Mesothelial cell of epicardium (in vitro differentiated cells): ENCODE measurements around the gene DACH2. TPM values are rescaled to one million over a fixed set of nuclear protein-coding genes. Genes with fewer than 3 reads are reported as not detected.
"Not testable (repeated sequence)": the region's sequence is repeated elsewhere in the genome, so short reads cannot be mapped to it uniquely, and the experiment has no call there.

Experiments used
- DNase-seq, 2 experiments: peaks; one replicate each; pipeline ENCODE4 v3.0.0; 2021; ENCODE audit warnings: low spot score in 2 of 2; ENCODE audit not compliant: unreplicated experiment in 2 of 2
- H3K27ac Mint-ChIP-seq: 2 replicates; pipeline ENCODE4 v1.8.0; 2021; ENCODE audit warnings: mixed read lengths
- H3K27me3 Mint-ChIP-seq: 2 replicates; pipeline ENCODE4 v1.8.0; 2021; ENCODE audit warnings: low read depth, mixed read lengths
- H3K36me3 Mint-ChIP-seq: 2 replicates; pipeline ENCODE4 v1.8.0; 2021; ENCODE audit warnings: mixed read lengths
- H3K4me1 Mint-ChIP-seq: 2 replicates; pipeline ENCODE4 v1.8.0; 2021; ENCODE audit warnings: mixed read lengths
- H3K4me3 Mint-ChIP-seq: 2 replicates; pipeline ENCODE4 v1.8.0; 2021; ENCODE audit warnings: mild to moderate bottlenecking, moderate library complexity, mixed read lengths
- H3K9me3 Mint-ChIP-seq: 2 replicates; pipeline ENCODE4 v1.8.0; 2021; ENCODE audit warnings: mixed read lengths
- CTCF ChIP-seq: fragments of 200-600 bp; sonication (generic); IDR thresholded peaks from one replicate; pipeline ENCODE4 v1.5.0; 2021; ENCODE audit warnings: antibody characterized with exemption; ENCODE audit not compliant: unreplicated experiment
- total RNA-seq: library from RNA; stranded (reverse); gene quantifications from 3 replicates; pipeline ENCODE4 v1.2.1, GENCODE V29; 2021

The DACH2 gene
- total RNA-seq, 1 donor from 2014 or later: 16.3 TPM

- H3K9me3 Mint-ChIP-seq: no peaks in the 10 kb centered on the region
- no peaks in the 10 kb centered on the region for H3K27me3 Mint-ChIP-seq
- no peak overlapping the region for H3K4me3 Mint-ChIP-seq
- H3K4me1 Mint-ChIP-seq: no peaks in the 10 kb centered on the region
- DNase-seq: no peak
- no peak overlapping the region for H3K27ac Mint-ChIP-seq
- TF ChIP-seq CTCF: no peak
- peaks cover 7% of the 10 kb centered on the region for H3K36me3 Mint-ChIP-seq
Measured at GRCh38 chrX:86171366-86171765, 23.1 kb downstream of the DACH2 start.

- H3K4me1 Mint-ChIP-seq: peaks cover 5% of the 10 kb centered on the region
- no peak overlapping the region for H3K4me3 Mint-ChIP-seq
- no peaks in the 10 kb centered on the region for H3K27me3 Mint-ChIP-seq
- H3K27ac Mint-ChIP-seq: no peak overlapping the region
- TF ChIP-seq CTCF: no peak
- no peak for DNase-seq
- H3K36me3 Mint-ChIP-seq: peaks cover 19% of the 10 kb centered on the region
- peaks cover 27% of the 10 kb centered on the region for H3K9me3 Mint-ChIP-seq
Measured at GRCh38 chrX:86178906-86179305, 30.7 kb downstream of the DACH2 start.

- H3K9me3 Mint-ChIP-seq: peaks cover 27% of the 10 kb centered on the region
- not testable (repeated sequence) for H3K27me3 Mint-ChIP-seq, H3K4me1 Mint-ChIP-seq, DNase-seq, H3K4me3 Mint-ChIP-seq, H3K27ac Mint-ChIP-seq
- H3K36me3 Mint-ChIP-seq: peaks cover 15% of the 10 kb centered on the region
Measured at GRCh38 chrX:86181325-86181724, 33.1 kb downstream of the DACH2 start.

- Mint-ChIP-seq H3K4me1 (no peaks in the 10 kb centered on the region), H3K36me3 (peaks cover 37% of the 10 kb centered on the region), H3K9me3 (peaks cover 31% of the 10 kb centered on the region), H3K27me3 (no peaks in the 10 kb centered on the region), H3K4me3 (no peak overlapping the region), H3K27ac (no peak overlapping the region)
- no peak for DNase-seq
- peak; percentile 28 for TF ChIP-seq CTCF
Measured at GRCh38 chrX:86192827-86193226, 44.6 kb downstream of the DACH2 start.

- H3K27me3 Mint-ChIP-seq: no peaks in the 10 kb centered on the region
- no peaks in the 10 kb centered on the region for H3K4me1 Mint-ChIP-seq
- TF ChIP-seq CTCF: no peak
- no peak overlapping the region for H3K27ac Mint-ChIP-seq
- no peak overlapping the region for H3K4me3 Mint-ChIP-seq
- no peak for DNase-seq
- peaks cover 41% of the 10 kb centered on the region for H3K9me3 Mint-ChIP-seq
- peaks cover 33% of the 10 kb centered on the region for H3K36me3 Mint-ChIP-seq
Measured at GRCh38 chrX:86194758-86195157, 46.5 kb downstream of the DACH2 start.

- DNase-seq: no peak
- Mint-ChIP-seq H3K9me3 (peaks cover 47% of the 10 kb centered on the region), H3K4me3 (no peak overlapping the region), H3K27me3 (no peaks in the 10 kb centered on the region), H3K27ac (no peak overlapping the region), H3K36me3 (peaks cover 35% of the 10 kb centered on the region), H3K4me1 (no peaks in the 10 kb centered on the region)
- no peak for TF ChIP-seq CTCF
Measured at GRCh38 chrX:86195343-86195742, 47.1 kb downstream of the DACH2 start.
